Lower lobe of right lung (tissue), 2 donors: Measurements from ENCODE around the gene EPG5. TPM values are rescaled to one million over a fixed set of nuclear protein-coding genes. Genes with fewer than 3 reads are reported as not detected.

Experiments used
- ATAC-seq, 2 donors: fragments of 200-7000 bp; cut with Tn5 transposase; one replicate each; pipeline ENCODE4 v1.9.1; 2020 to 2022; ENCODE audit warnings: mild to moderate bottlenecking in 2 of 2, moderate library complexity in 2 of 2
- DNase-seq: peaks from one replicate; pipeline ENCODE4 v3.0.0-alpha.2; 2020
- H3K27ac ChIP-seq: fragments of 200-600 bp; one replicate; pipeline ENCODE4 v1.8.0; 2022
- H3K27me3 ChIP-seq: fragments of 200-600 bp; one replicate; pipeline ENCODE4 v1.8.0; 2022; ENCODE audit warnings: low read depth
- H3K36me3 ChIP-seq: fragments of 200-600 bp; one replicate; pipeline ENCODE4 v1.8.0; 2022; ENCODE audit warnings: mild to moderate bottlenecking
- H3K4me1 ChIP-seq: fragments of 200-600 bp; one replicate; pipeline ENCODE4 v1.8.0; 2022
- H3K4me3 ChIP-seq: fragments of 200-600 bp; one replicate; pipeline ENCODE4 v1.8.0; 2022; ENCODE audit warnings: mild to moderate bottlenecking
- H3K9me3 ChIP-seq: fragments of 200-600 bp; one replicate; pipeline ENCODE4 v1.8.0; 2022
- CTCF ChIP-seq: fragments of 200-600 bp; IDR thresholded peaks from one replicate; pipeline ENCODE4 v1.8.0; 2022; ENCODE audit warnings: antibody characterized with exemption, mild to moderate bottlenecking
- intact Hi-C: fragments of 100-400 bp; cut with DNase I; formaldehyde crosslinking; loops from one replicate; pipeline ENCODE4 v1.11.0; 2022
- total RNA-seq: library from RNA; stranded (reverse); fragmentation: NEBNext Ultra II Directional; extraction: Animal tissue kit (Norgen Biotek cat#: 25700); gene quantifications from one replicate; pipeline ENCODE4 v1.2.1, GENCODE V29; 2021
- donor health status: DM: no; HTN: yes; CAD: no; lungs with severe emphysema.

EPG5 gene
- total RNA-seq, 1 donor from 2014 or later, result 38.8 TPM

DNA sequence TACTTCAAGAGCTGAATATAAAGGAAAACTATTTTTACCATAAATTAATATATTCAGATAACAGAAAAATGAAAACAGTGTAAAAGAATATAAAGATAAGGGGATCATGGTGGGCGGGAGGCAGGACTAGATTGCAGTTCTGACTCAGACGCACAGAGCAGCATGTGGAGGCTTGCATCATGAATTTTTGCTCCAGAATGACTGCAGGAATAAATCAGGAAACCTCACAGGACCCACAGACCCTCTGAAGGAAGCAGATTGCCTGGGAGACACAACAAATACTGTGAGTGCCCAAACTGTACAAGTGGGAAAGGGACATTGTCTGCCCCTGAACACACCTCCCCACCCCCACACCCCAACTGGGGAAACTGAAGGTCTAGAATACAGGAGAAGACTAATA is 160.9 kb downstream of the EPG5 start:
- Histone ChIP-seq H3K4me3 (no peak overlapping the region), H3K27ac (no peak overlapping the region), H3K4me1 (no peaks in the 10 kb centered on the region), H3K27me3 (no peaks in the 10 kb centered on the region), H3K36me3 (no peaks in the 10 kb centered on the region), H3K9me3 (peaks cover 9% of the 10 kb centered on the region)
- ATAC-seq (no peak), DNase-seq (no peak)
- no peak for TF ChIP-seq CTCF
- intact Hi-C loops, result no loop called here

DNA sequence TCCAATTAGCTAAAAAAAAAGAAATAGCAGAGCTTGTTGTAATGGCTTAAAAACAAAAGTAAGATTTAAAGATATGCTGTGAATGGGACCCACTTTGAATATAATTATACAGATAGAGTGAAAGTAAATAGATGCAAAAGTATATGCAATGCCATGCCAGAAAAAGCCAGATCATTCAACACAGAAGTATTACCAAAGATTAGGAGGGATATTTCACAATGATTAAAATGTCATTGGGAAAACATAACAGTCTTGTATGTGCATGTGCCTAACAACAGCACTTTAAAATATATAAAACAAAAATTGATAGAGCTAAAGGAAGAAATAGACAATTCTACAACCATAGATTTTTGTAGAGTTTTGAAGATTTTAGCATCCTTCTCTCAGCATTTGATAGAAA is 161.6 kb downstream of the EPG5 start:
- Histone ChIP-seq H3K27me3 (no peaks in the 10 kb centered on the region), H3K4me3 (no peak overlapping the region), H3K36me3 (no peaks in the 10 kb centered on the region), H3K9me3 (peaks cover 9% of the 10 kb centered on the region), H3K4me1 (no peaks in the 10 kb centered on the region), H3K27ac (no peak overlapping the region)
- no peak for TF ChIP-seq CTCF
- DNase-seq, result no peak
- intact Hi-C loops, result no loop called here
- no peak for ATAC-seq

GRCh38 chr18:45802814-45803492 is 164.2 kb downstream of the EPG5 start:
- TF ChIP-seq CTCF, result no peak
- Histone ChIP-seq H3K4me3 (no peak overlapping the region), H3K27ac (no peak overlapping the region), H3K4me1 (no peaks in the 10 kb centered on the region), H3K9me3 (peaks cover 9% of the 10 kb centered on the region), H3K36me3 (no peaks in the 10 kb centered on the region), H3K27me3 (no peaks in the 10 kb centered on the region)
- ATAC-seq, result no peak
- DNase-seq, result no peak
- intact Hi-C loops, result no loop called here

DNA sequence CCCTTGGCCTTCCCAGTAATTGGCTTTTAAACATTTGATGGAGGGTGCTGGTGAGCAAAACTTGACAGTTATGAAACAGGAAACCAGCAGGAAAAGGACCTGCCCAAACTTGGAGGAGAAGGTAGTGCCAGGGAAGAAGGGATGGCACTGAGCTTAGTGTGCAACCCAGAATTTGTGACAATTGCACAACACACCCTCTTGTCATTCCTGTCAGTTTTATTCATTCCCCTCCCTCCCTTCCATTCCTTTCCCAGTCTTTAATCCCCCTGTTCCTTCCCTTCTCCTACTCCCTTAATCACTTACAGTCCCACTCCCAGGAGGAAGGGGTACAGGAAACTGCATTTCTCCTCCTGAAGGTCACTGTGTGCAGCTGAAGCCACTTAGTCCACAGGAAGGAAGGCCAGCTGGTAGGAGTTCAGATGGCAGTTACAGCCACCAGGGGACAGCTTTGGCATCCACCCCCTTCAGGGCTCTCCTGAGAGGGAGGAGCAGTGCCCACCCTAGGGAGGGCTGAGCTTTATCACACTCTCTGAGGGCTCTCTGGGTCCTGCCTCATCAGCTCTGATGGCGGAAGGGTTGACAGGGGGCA is 165.6 kb downstream of the EPG5 start:
- H3K36me3 ChIP-seq, result no peaks in the 10 kb centered on the region
- no peak for DNase-seq
- peaks cover 9% of the 10 kb centered on the region for H3K9me3 ChIP-seq
- intact Hi-C loops, result no loop called here
- no peak for ATAC-seq
- H3K4me1 ChIP-seq, result no peaks in the 10 kb centered on the region
- no peak for TF ChIP-seq CTCF
- no peak overlapping the region for H3K4me3 ChIP-seq
- H3K27me3 ChIP-seq, result no peaks in the 10 kb centered on the region
- H3K27ac ChIP-seq, result no peak overlapping the region

Other genes with a start within 250 kb of the EPG5 start
- gene SLC14A1, start 243.1 kb downstream of the EPG5 start, total RNA-seq, result 21.8 TPM
- gene SIGLEC15, start 141.7 kb downstream of the EPG5 start, total RNA-seq, result 0.35 TPM
- gene PSTPIP2, start 104.9 kb upstream of the EPG5 start, total RNA-seq, result 11.5 TPM
- 238 TPM for gene ATP5F1A, start 131.0 kb upstream of the EPG5 start, total RNA-seq
- gene HAUS1, start 137.1 kb upstream of the EPG5 start, total RNA-seq, result 17.8 TPM